HepG2 (cell line): ENCODE data around the gene CELF2.

Experiments used
- MYNN ChIP-seq: sonication (generic); formaldehyde crosslinking; IDR thresholded peaks from 2 replicates; pipeline ENCODE4 v1.4.0; 2020; ENCODE audit warnings: mild to moderate bottlenecking, low read depth, missing genetic modification reagents
- RFX5 ChIP-seq: IDR thresholded peaks from 2 replicates; pipeline ENCODE4 v1.6.1; 2011; ENCODE audit warnings: low read depth, low read length, improper control_type of control experiment
- ZKSCAN8 ChIP-seq: IDR thresholded peaks from 2 replicates; pipeline ENCODE4 v1.6.1; 2016; ENCODE audit warnings: borderline replicate concordance, missing genetic modification reagents, missing compliant biosample characterization
- ZNF530 ChIP-seq: sonication (generic); formaldehyde crosslinking; IDR thresholded peaks from 2 replicates; pipeline ENCODE4 v1.5.0; 2020; ENCODE audit warnings: low read depth, mild to moderate bottlenecking, missing genetic modification reagents
- ZSCAN30 ChIP-seq: sonication (generic); formaldehyde crosslinking; IDR thresholded peaks from 2 replicates; pipeline ENCODE4 v1.5.0; 2020; ENCODE audit warnings: mild to moderate bottlenecking, missing genetic modification reagents
- ZZZ3 ChIP-seq: sonication (generic); formaldehyde crosslinking; IDR thresholded peaks from 2 replicates; pipeline ENCODE4 v1.4.0; 2020; ENCODE audit warnings: missing genetic modification reagents, mild to moderate bottlenecking, borderline replicate concordance
- TF ChIP-seq, protein P1 (sequence below): sonication (generic); formaldehyde crosslinking; IDR thresholded peaks from 2 replicates; pipeline ENCODE4 v1.5.0; 2020; ENCODE audit warnings: mild to moderate bottlenecking, missing genetic modification reagents, moderate library complexity

DNA sequence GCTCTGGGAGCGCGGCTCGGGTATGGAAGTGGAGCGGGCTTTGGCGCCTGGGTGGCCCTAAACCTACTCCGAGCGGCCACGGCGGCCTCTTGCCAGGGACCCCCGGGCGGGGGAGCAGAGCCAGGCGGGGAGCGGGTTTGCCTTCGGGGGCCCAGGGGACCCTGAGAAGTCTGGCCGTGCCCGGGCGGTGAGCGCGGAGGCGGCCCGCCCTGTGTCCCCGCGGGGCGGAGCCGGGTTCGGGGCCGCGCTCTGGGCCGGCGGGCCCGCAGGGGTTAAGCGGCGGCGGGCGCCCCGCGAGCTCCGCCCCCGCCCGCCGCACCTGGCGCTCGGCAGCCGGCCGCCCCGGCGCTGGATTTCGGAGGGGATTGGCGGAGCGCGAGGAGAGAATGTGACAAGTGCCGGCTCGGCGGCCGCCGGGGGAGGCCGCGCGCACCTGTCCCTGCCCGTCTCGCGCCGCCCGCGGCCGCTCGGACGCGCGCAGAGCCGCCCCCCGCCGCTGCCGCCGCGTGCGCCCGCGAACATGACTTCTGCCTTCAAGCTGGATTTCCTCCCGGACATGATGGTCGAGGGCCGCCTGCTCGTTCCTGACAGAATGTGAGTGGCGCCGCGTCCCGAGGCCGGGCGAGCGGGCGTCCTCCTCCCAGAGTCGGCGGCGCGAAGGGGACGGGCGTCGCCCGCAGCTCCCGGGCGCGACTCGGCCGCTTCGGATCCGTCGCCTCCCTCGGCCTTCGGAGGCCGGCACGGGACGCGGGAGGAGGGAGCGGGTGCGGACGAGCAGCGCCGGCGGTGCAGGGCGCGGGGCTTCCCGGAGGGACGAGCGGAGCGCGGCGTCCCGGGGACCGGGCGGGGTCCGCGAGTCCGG is at the start of gene CELF2:
- TF ChIP-seq ZKSCAN8 (no peak), ZSCAN30 (CRISPR knock-in tag) (no peak), ZNF530 (CRISPR knock-in tag) (no peak), MYNN (no peak), RFX5 (no peak), ZZZ3 (CRISPR knock-in tag) (no peak)
- TF ChIP-seq, protein P1, sequence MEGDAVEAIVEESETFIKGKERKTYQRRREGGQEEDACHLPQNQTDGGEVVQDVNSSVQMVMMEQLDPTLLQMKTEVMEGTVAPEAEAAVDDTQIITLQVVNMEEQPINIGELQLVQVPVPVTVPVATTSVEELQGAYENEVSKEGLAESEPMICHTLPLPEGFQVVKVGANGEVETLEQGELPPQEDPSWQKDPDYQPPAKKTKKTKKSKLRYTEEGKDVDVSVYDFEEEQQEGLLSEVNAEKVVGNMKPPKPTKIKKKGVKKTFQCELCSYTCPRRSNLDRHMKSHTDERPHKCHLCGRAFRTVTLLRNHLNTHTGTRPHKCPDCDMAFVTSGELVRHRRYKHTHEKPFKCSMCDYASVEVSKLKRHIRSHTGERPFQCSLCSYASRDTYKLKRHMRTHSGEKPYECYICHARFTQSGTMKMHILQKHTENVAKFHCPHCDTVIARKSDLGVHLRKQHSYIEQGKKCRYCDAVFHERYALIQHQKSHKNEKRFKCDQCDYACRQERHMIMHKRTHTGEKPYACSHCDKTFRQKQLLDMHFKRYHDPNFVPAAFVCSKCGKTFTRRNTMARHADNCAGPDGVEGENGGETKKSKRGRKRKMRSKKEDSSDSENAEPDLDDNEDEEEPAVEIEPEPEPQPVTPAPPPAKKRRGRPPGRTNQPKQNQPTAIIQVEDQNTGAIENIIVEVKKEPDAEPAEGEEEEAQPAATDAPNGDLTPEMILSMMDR (CRISPR knock-in tag): no peak
